ENCODE measurements around the gene CEP164. TPM values are rescaled to one million over a fixed set of nuclear protein-coding genes. Genes with fewer than 3 reads are reported as not detected.

The CEP164 gene
- total RNA-seq, 1 experiment from 2014 or later, result 25.4 TPM

- no peaks in the 10 kb centered on the region for H3K36me3 Mint-ChIP-seq (ENCODE audit: insufficient read depth, unreplicated experiment)
- no peak overlapping the region for H3K4me3 Mint-ChIP-seq (ENCODE audit: low read depth, unreplicated experiment)
- intact Hi-C loops (cut with micrococcal nuclease; ENCODE audit: unreplicated experiment), result no loop called here
- H3K27me3 Mint-ChIP-seq (ENCODE audit: unreplicated experiment), result no peaks in the 10 kb centered on the region
- H3K4me1 Mint-ChIP-seq (ENCODE audit: low read depth, unreplicated experiment), result no peaks in the 10 kb centered on the region
- CTCF ChIA-PET, result no interaction called here
- H3K27ac Mint-ChIP-seq (ENCODE audit: unreplicated experiment), result no peak overlapping the region
- TF ChIP-seq CTCF (IDR thresholded peaks at IDR 0.05; ENCODE audit: unreplicated experiment), result no peak
- H3K9me3 Mint-ChIP-seq (ENCODE audit: low read depth, unreplicated experiment), result no peaks in the 10 kb centered on the region
- DNase-seq, result no peak
- BruUV-seq (replicated peaks), result no TSS peak
These were observed 64.5 kb downstream of the CEP164 start for GRCh38 chr11:117392001-117392690.

GRCh38 chr11:117392979-117393378 lies 65.3 kb downstream of the CEP164 start:
- no peak for TF ChIP-seq CTCF (IDR thresholded peaks at IDR 0.05; ENCODE audit: unreplicated experiment)
- CTCF ChIA-PET, result no interaction called here
- BruUV-seq (replicated peaks), result no TSS peak
- Mint-ChIP-seq H3K27me3 (ENCODE audit: unreplicated experiment) (no peaks in the 10 kb centered on the region), H3K4me3 (ENCODE audit: low read depth, unreplicated experiment) (no peak overlapping the region), H3K4me1 (ENCODE audit: low read depth, unreplicated experiment) (no peaks in the 10 kb centered on the region), H3K27ac (ENCODE audit: unreplicated experiment) (no peak overlapping the region), H3K36me3 (ENCODE audit: insufficient read depth, unreplicated experiment) (no peaks in the 10 kb centered on the region), H3K9me3 (ENCODE audit: low read depth, unreplicated experiment) (no peaks in the 10 kb centered on the region)
- DNase-seq, result no peak
- intact Hi-C loops (cut with micrococcal nuclease; ENCODE audit: unreplicated experiment), result no loop called here

- H3K36me3 Mint-ChIP-seq (ENCODE audit: insufficient read depth, unreplicated experiment), result no peaks in the 10 kb centered on the region
- no peaks in the 10 kb centered on the region for H3K27me3 Mint-ChIP-seq (ENCODE audit: unreplicated experiment)
- TF ChIP-seq CTCF (IDR thresholded peaks at IDR 0.05; ENCODE audit: unreplicated experiment), result no peak
- H3K9me3 Mint-ChIP-seq (ENCODE audit: low read depth, unreplicated experiment), result no peaks in the 10 kb centered on the region
- CTCF ChIA-PET, result interaction anchor here (0.8 kb wide), 1 partner anchor 24 kb away, joined by 3 read pairs; no protein-coding TSS in a partner anchor
- no peak overlapping the region for H3K27ac Mint-ChIP-seq (ENCODE audit: unreplicated experiment)
- no peak for DNase-seq
- no peak overlapping the region for H3K4me3 Mint-ChIP-seq (ENCODE audit: low read depth, unreplicated experiment)
- no peaks in the 10 kb centered on the region for H3K4me1 Mint-ChIP-seq (ENCODE audit: low read depth, unreplicated experiment)
- intact Hi-C loops (cut with micrococcal nuclease; ENCODE audit: unreplicated experiment), result no loop called here
- BruUV-seq (replicated peaks), result no TSS peak
These were observed 66.7 kb downstream of the CEP164 start for GRCh38 chr11:117394221-117394925.

GRCh38 chr11:117395476-117395875 lies 67.8 kb downstream of the CEP164 start:
- BruUV-seq (replicated peaks), result no TSS peak
- CTCF ChIA-PET, result no interaction called here
- H3K27me3 Mint-ChIP-seq (ENCODE audit: unreplicated experiment), result no peaks in the 10 kb centered on the region

More at GRCh38 chr11:117395476-117395875, 67.8 kb downstream of the CEP164 start:
- H3K4me3 Mint-ChIP-seq (ENCODE audit: low read depth, unreplicated experiment), result no peak overlapping the region
- no peaks in the 10 kb centered on the region for H3K36me3 Mint-ChIP-seq (ENCODE audit: insufficient read depth, unreplicated experiment)
- no peaks in the 10 kb centered on the region for H3K9me3 Mint-ChIP-seq (ENCODE audit: low read depth, unreplicated experiment)
- no peak for DNase-seq
- intact Hi-C loops (cut with micrococcal nuclease; ENCODE audit: unreplicated experiment), result no loop called here
- H3K4me1 Mint-ChIP-seq (ENCODE audit: low read depth, unreplicated experiment), result no peaks in the 10 kb centered on the region
- TF ChIP-seq CTCF (IDR thresholded peaks at IDR 0.05; ENCODE audit: unreplicated experiment), result no peak
- no peak overlapping the region for H3K27ac Mint-ChIP-seq (ENCODE audit: unreplicated experiment)
